Keratinocyte (primary cell): ENCODE results near the gene SCTR. TPM values are rescaled to one million over a fixed set of nuclear protein-coding genes. Genes with fewer than 3 reads are reported as not detected.

ENCODE experiments used
- DNase-seq: peaks from one replicate; pipeline ENCODE4 v3.0.0-alpha.2; 2011; ENCODE audit warnings: low read depth, missing footprints, low spot score
- FAIRE-seq: peaks from 2 replicates; lab custom pipeline; 2011; peaks lifted over from hg19 to GRCh38; lab: Jason Lieb, UNC
- H2AFZ ChIP-seq: 2 replicates; pipeline ENCODE4 v1.6.0; 2012; ENCODE audit warnings: low read length, control low read depth, inconsistent platforms; ENCODE audit not compliant: control insufficient read depth
- H3K27ac ChIP-seq: 2 replicates; pipeline ENCODE4 v1.5.1; 2011; ENCODE audit warnings: low read length; ENCODE audit not compliant: control insufficient read depth, insufficient read depth
- H3K27me3 ChIP-seq: 3 replicates; pipeline ENCODE4 v1.6.0; 2011; ENCODE audit warnings: low read length; ENCODE audit not compliant: control insufficient read depth, insufficient read depth; ENCODE audit errors: extremely low read depth
- H3K36me3 ChIP-seq, 2 experiments: 2 replicates in 1 of 2; 3 replicates in 1 of 2; pipeline ENCODE4 v1.5.1; 2011; ENCODE audit warnings: low read length in 2 of 2, mild to moderate bottlenecking in 1 of 2; ENCODE audit not compliant: control insufficient read depth in 2 of 2, insufficient read depth in 2 of 2; ENCODE audit errors: extremely low read depth in 1 of 2
- H3K4me1 ChIP-seq: 3 replicates; pipeline ENCODE4 v1.5.1; 2011; ENCODE audit warnings: low read length; ENCODE audit not compliant: control insufficient read depth, insufficient read depth; ENCODE audit errors: extremely low read depth
- H3K4me2 ChIP-seq: 3 replicates; pipeline ENCODE4 v1.6.0; 2011; ENCODE audit warnings: low read depth, low read length; ENCODE audit not compliant: control insufficient read depth, insufficient read depth; ENCODE audit errors: extremely low read depth
- H3K4me3 ChIP-seq, 3 experiments: fragments of 200-600 bp in 1 of 3; sonication (generic) in 1 of 3; 2 replicates in 2 of 3; 3 replicates in 1 of 3; pipeline ENCODE4 v1.5.1; 2011 to 2016; ENCODE audit warnings: low read length in 3 of 3, mild to moderate bottlenecking in 3 of 3, control low read depth in 2 of 3, inconsistent platforms in 1 of 3, low read depth in 1 of 3, mixed read lengths in 1 of 3, mixed run types in 1 of 3, moderate library complexity in 1 of 3; ENCODE audit not compliant: control insufficient read depth in 2 of 3, insufficient read depth in 2 of 3; ENCODE audit errors: extremely low read depth in 1 of 3
- H3K79me2 ChIP-seq: 2 replicates; pipeline ENCODE4 v1.6.0; 2012; ENCODE audit warnings: low read length; ENCODE audit not compliant: control insufficient read depth, insufficient read depth
- H3K9ac ChIP-seq: 3 replicates; pipeline ENCODE4 v1.6.0; 2011; ENCODE audit warnings: low read length; ENCODE audit not compliant: control insufficient read depth, insufficient read depth; ENCODE audit errors: extremely low read depth
- H3K9me1 ChIP-seq: 3 replicates; pipeline ENCODE4 v1.6.0; 2011; ENCODE audit warnings: low read length; ENCODE audit not compliant: control insufficient read depth, insufficient read depth; ENCODE audit errors: extremely low read depth
- H3K9me3 ChIP-seq: 2 replicates; pipeline ENCODE4 v1.5.1; 2012; ENCODE audit warnings: low read depth, low read length; ENCODE audit not compliant: control insufficient read depth
- H4K20me1 ChIP-seq: 3 replicates; pipeline ENCODE4 v1.6.0; 2011; ENCODE audit warnings: low read length; ENCODE audit not compliant: control insufficient read depth, insufficient read depth; ENCODE audit errors: extremely low read depth
- CTCF ChIP-seq, 3 experiments: IDR thresholded peaks in 1 of 3; conservative IDR thresholded peaks in 1 of 3; optimal IDR thresholded peaks in 1 of 3; 2 replicates in 2 of 3; 3 replicates in 1 of 3; pipeline versions ENCODE3 to v1.5.1; 2011; ENCODE audit warnings: low read length in 3 of 3, mild to moderate bottlenecking in 3 of 3, moderate library complexity in 2 of 3, control low read depth in 1 of 3, inconsistent platforms in 1 of 3; ENCODE audit not compliant: insufficient read depth in 2 of 3; ENCODE audit errors: extremely low read depth in 1 of 3
- EZH2 ChIP-seq: IDR thresholded peaks from one replicate; pipeline ENCODE4 v1.6.1; 2012; ENCODE audit warnings: inconsistent platforms, mild to moderate bottlenecking, low read length, moderate library complexity
- dilution Hi-C: fragments of 300-500 bp; cut with MboI; formaldehyde crosslinking; loops from one replicate; pipeline ENCODE4 v1.7.0; 2020; ENCODE audit warnings: low sequenced_read_pairs; ENCODE audit not compliant: extremely low pct_ligation_motif_present
- polyA plus RNA-seq, 5 experiments: library from polyadenylated mRNA; depleted of rRNA in 3 of 5; stranded (reverse) in 3 of 5; stranded (forward) in 1 of 5; unstranded in 1 of 5; fragments of >200 nt; gene quantifications; 1 replicate in 1 of 5; 2 replicates in 3 of 5; 3 replicates in 1 of 5; pipeline versions ENCODE4 v1.2.1 to v1.2.3, GENCODE V29; 2011 to 2012; ENCODE audit warnings: missing spikeins in 2 of 5, low read depth in 1 of 5, low replicate concordance in 1 of 5

SCTR gene
- polyA plus RNA-seq, 1 donor (not counting 4 experiments of a cell fraction or from before 2014, with no cell fraction given): not detected

GRCh38 chr2:119508756-119509155 is 15.5 kb downstream of the SCTR start:
- Histone ChIP-seq H3K9ac (no peak overlapping the region), H3K4me2 (no peak overlapping the region), H3K79me2 (no peaks in the 10 kb centered on the region), H3K27me3 (no peaks in the 10 kb centered on the region), H3K4me1 (no peaks in the 10 kb centered on the region), H4K20me1 (no peaks in the 10 kb centered on the region), H3K27ac (no peak overlapping the region), H3K4me3 (no peak overlapping the region), H2AFZ (no peak overlapping the region), H3K36me3 (no peaks in the 10 kb centered on the region), H3K9me1 (no peaks in the 10 kb centered on the region), H3K9me3 (no peaks in the 10 kb centered on the region)
- dilution Hi-C loops: no loop called here
- DNase-seq (no peak), FAIRE-seq (no peak)
- TF ChIP-seq CTCF (optimal IDR thresholded peaks at IDR 0.05 in 1 of 3, IDR thresholded peaks at IDR 0.05 in 1 of 3, conservative IDR thresholded peaks at IDR 0.05 in 1 of 3; ENCODE audit: extremely low read depth in 1 of 3, insufficient read depth in 2 of 3, low read length in 3 of 3) (no peak), EZH2 (no peak)

GRCh38 chr2:119496682-119497081 is 27.6 kb downstream of the SCTR start:
- H3K4me1 ChIP-seq: peaks cover 9% of the 10 kb centered on the region
- H3K9me3 ChIP-seq: no peaks in the 10 kb centered on the region
- H4K20me1 ChIP-seq: no peaks in the 10 kb centered on the region
- H3K9ac ChIP-seq: no peak overlapping the region
- H2AFZ ChIP-seq: no peak overlapping the region
- no peaks in the 10 kb centered on the region for H3K79me2 ChIP-seq
- no peak overlapping the region for H3K27ac ChIP-seq
- FAIRE-seq (no peak), DNase-seq (no peak)
- no peaks in the 10 kb centered on the region for H3K36me3 ChIP-seq
- H3K4me2 ChIP-seq: no peak overlapping the region
- H3K4me3 ChIP-seq: no peak overlapping the region
- dilution Hi-C loops: no loop called here
- no peak for TF ChIP-seq CTCF (optimal IDR thresholded peaks at IDR 0.05 in 1 of 3, IDR thresholded peaks at IDR 0.05 in 1 of 3, conservative IDR thresholded peaks at IDR 0.05 in 1 of 3; ENCODE audit: extremely low read depth in 1 of 3, insufficient read depth in 2 of 3, low read length in 3 of 3)
- TF ChIP-seq EZH2: no peak
- H3K27me3 ChIP-seq: no peaks in the 10 kb centered on the region
- H3K9me1 ChIP-seq: no peaks in the 10 kb centered on the region
